HG02759 (cell line): ENCODE data around the gene EDIL3.
A peak's percentile ranks its signal among the peaks of the same experiment; 100 is the strongest.

ENCODE experiments used
- ATAC-seq: cut with Tn5 transposase; IDR thresholded peaks from one replicate; pipeline ENCODE4 v1.9.1; 2021; ENCODE audit warnings: mild to moderate bottlenecking, moderate library complexity; ENCODE audit not compliant: unreplicated experiment

Gene EDIL3

DNA sequence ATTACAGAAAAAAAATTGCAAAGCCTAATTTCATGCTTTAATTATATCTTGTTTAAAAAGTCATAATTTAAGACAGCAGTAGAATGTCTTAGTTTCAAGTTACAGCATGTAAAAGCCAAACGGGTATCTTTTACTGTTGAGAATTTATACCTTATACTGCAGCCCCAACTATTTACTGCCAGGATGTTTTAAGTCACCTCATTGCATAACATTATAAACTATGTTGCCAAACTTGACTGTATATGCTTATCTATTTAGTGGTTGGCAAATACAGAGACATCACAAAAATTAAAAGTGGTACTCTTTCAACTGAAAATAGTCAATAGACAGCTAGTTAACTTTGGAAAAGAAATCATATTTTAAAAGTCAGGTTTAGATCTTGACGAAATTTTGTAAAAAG is 119.5 kb downstream of the EDIL3 start:
- ATAC-seq = no peak

DNA sequence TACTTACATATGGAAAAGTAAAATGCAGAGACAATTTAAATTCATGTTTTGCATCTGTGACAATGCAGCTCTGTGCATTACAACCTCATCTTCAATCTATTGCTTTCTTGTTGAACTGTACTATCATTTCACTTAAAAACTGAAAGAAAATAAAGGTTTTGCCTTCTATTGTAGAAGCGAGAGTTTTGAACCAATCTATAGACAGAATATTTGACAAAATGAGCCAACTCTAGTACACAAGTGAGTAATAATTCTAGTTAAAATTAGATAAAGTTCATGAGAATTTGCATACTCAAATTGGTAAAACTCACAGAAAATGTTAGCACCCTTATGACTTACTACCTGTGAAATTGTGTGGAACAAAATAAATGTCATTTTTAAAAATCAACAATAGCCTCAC is 123.7 kb downstream of the EDIL3 start:
- ATAC-seq = no peak

DNA sequence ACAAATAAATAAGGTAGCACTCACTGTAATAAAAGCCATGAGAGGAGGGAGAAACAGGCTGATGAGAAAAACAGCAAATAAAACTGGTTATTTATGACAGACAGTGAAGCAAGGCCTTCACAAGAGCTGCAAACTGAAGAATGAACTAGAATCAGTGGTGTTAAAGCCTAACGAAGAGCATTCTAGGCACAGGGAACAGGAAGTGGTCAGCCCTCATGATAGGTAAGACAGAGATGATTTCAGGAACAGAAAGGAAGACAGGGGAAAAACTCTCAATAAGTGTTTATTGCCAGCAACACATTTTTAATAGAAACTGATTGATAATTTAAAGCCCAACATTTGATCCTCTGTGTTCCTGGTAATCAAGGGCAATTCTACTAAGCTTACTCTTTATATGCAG is 124.5 kb downstream of the EDIL3 start:
- peak; percentile 49 for ATAC-seq

DNA sequence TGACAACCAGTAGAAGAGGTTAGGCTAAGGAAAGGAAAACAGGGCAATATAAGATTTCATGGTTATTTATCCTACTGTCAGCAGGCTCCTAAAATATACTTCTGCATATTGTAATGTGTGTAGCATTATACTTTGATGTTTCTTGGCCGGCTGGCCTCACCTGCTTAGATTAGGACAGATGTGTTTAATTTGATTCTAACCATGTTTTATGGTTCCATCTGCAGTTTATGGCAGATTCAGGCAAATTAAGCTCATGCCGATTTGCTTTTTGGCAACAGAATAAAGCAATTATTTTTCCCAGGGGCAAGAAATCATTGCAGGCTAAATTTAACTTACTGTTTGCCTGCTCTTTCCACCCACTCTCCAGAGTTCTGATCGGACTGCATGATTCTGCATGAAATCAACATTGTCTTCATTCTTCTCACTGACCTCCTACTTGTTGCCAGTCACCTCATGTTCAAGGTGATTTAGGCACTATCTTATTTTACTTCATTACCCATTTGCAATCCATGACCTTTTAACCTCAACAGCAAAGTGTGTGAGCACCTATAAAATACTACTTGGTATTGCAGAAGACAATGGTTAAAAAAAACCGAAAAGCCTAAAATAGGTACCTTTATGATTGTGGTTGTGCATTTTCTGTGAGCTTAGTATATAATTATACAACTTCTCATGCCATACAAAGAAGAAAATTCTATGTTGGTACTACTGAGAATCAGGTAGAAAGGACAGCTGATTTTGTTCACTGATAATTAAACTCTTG is 125.2 kb downstream of the EDIL3 start:
- ATAC-seq = peak; percentile 10

DNA sequence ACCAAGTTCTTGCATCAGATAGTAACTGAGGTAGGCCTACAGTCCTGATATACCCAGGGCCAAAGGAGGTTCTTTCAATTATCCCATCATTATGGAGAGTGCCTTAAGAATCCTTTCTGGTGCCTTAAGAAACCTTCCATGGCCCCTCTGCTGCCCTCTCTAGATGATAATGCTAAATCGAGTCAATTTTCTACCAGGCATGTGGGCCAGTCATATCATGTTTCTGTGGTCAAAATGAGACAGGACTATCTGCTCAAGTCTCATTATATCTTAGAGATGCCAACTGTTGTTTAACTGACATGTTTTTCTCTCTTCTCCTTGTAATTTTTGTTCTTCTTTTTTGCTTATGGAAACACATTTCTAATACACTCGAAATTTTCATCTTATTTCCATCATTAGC is 127.6 kb downstream of the EDIL3 start:
- ATAC-seq = peak; percentile 50

DNA sequence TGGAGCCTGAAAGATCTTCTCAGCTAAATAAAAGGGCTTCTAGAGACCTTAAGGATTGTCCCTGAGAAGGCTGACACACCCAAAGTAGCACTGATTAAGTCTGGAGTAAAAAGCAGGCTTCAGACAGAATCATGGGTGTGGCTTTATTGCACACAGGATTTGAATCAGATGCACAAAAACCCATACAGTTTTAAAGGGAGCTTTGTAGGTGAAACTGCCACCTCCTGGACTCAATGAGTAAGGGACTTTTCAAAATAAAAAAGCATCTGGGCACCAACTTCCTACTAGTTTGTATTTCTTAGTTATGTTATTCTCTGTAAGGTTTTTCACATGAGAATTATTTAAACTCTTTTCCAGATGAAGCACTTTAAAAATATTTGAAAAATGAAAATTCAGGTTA is 129.4 kb downstream of the EDIL3 start:
- ATAC-seq = no peak

DNA sequence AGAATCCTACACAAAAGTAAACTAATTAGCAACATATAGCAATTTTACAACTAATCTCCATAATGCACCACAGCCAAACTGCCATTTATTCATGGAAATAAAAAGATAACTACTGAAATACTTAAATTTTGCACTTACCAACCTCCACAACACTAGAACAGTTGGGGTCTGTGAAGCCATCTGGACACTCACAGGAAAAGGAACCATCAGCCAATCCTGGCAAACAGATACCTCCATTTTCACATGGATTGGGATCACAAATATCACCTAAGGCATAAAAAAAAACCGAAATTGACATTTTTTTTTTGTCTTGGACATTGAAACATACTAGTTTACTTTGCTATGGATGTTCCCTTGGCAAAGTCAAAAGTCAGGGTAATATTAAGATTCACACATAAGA is 130.7 kb downstream of the EDIL3 start:
- no peak for ATAC-seq

DNA sequence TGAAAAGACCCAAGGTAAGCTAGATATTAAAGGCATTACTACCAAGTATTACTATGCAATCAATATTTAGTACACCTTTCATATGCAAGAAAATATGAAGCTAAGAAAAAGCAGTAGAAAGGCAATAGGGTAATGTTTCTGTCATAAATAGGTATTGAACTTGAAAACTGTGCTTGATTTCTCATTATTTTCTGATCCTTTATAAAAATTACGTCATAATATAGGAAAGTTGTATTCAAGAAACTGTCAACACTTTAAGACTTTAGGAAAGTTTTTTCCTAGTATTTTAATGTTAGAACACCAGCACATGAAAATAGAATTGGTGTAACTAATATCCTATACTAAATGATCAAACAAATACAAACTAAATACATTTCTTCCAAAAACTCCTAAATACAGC is 133.2 kb downstream of the EDIL3 start:
- no peak for ATAC-seq

DNA sequence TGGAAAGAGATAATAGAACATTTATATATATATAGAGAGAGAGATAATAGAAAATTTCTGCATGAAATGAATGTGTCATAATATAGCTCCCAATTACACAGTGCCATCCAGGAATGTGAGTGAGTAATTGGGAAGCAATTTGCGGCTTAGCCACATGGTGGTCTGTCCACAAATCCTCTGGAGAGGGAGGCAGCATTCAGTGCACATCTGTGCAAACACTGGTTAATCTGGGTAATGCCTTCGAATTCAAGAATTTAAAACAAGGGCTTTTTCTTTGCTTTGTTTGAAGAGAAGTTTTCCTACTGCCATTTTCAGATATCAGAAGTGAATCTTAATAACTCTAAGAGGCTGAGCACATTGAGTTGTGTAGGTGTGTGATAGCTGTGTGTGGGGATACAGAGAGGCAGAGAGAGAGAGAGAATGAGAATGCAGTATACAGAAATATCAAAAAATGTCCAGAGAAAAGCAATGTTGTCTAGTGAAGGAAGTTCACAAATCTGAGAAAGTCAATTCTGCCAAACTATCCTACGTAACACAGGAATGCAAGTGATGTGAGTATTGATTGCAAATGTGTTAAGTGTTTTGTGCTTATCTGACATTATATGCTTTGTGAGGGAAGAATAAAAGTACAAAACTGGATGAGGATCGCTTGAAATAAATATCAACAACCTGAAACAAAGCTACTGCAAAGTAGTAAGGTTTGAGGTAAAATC is 134.6 kb downstream of the EDIL3 start:
- no peak for ATAC-seq

DNA sequence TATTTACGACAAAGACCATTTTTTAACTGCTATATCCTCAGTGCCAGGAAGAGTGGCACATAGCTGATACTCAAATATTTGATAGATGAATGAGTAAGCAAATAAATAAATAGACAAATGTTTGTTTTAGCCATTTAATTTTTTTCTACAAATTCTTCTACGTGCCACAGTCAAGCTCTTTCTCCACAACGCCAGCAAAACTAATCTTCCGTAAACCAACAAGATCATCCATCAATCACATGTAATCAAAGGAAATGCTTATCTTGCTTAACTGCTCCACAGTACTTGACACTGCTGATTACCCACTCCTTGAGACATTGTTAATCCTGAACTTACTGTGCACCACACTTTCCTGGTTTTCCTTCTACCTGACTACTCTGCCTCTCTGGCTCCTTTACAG is 136.7 kb downstream of the EDIL3 start:
- no peak for ATAC-seq

DNA sequence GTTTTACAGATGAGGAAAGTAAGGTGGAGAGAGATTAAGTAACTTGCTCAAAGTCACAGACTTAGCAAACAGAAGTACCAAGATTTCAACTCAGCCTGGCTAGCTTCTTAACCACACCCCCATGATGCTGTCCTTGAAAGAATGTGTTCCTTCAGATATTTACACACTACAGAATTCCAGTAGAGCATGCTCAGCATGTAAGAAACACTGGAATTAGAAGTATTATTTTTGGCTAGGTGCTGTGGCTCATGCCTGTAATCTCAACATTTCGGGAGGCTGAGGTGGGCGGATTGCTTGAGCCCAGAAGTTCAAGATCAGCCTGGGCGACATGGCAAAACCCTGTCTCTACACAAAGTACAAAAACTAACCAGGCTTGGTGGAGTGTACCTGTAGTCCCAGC is 142.4 kb downstream of the EDIL3 start:
- ATAC-seq = no peak

DNA sequence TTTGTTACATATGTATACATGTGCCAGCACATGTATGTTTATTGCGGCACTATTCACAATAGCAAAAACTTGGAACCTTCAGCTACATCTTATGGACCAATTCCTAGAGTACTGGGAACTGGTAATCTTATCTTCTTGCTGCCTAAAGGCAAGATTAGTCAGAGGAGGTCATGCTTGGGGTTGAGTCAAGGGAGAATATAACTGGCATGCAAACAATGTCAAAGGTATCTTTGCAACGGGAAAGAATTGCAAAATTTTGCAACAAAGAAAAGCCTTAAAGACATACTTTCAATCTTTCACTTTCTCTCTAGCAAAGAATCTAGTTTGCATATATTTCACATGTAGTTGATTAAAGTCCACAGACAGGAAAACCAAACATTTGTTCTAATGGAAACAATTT is 145.2 kb downstream of the EDIL3 start:
- no peak for ATAC-seq

DNA sequence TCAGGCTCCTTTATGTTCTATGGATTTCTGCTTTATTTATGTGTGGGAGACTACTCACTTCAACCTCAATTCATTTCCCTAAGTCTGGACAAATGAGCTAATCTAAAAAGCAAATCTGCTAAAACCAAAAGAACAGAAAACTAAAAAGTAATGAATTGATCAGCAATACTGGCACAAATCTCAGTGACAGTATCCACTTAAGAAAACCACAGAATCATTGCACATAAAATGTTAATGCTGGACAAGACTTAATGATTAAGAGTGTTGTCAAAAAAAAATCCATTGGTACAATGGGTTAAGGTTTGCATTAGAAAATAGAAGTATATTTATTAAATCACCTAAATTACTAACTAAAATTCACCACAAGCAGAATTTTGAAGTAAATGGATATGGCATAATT is 147.6 kb downstream of the EDIL3 start:
- no peak for ATAC-seq

DNA sequence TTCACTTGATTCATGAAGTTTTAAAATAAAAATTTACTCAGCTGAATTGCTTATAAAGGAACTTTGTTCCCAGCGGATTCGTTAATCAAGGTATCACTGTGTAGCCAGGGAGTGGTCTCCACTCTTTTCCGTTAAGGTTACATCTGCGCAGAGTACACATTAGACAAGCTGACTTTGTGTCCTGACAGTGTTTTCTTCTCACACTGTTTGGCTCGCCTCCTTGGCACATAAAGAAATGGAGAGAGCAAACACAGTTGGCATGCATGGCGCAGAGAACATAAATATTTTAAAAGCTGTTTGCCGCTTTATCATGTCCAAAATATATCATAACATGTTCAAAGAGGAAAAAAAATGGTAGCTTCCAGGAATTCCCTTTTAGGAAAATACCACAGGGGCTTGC is 153.2 kb downstream of the EDIL3 start:
- no peak for ATAC-seq

DNA sequence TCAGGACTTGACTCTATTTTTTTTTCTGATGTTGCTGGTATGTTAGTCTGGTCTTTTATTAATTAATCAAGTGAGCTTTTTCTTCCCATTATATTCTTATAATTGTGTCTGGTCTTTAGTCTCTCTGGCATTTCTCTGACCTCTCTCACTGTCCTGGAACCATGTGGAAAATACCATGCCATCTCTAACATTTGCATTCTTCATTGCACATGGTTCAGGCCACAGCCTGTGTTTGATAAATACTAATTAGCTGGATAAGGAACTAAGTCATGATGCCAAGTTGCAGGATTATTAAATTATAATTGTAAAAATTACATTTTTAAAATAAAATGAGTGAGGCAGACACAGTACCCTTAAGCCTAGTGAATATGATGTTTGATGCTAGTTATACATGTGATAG is 155.6 kb downstream of the EDIL3 start:
- ATAC-seq = no peak

DNA sequence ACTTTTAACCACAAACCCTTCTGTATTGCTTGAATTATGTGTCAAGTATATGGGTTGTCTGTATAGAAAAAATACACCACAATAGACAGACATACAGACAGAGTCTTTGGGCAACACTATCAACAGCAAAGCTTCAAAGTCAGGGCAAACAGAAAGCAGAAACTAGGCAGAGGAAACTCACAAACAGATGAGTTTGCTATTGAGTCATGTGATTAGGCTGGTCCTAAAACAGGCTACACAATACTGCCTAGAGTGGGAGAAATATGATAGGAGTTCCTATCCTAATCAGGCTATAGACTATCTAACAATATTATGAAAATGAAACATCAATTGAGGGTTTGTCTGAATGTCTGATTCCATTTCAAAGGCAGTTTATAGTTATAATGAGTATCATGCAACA is 156.4 kb downstream of the EDIL3 start:
- ATAC-seq = no peak

DNA sequence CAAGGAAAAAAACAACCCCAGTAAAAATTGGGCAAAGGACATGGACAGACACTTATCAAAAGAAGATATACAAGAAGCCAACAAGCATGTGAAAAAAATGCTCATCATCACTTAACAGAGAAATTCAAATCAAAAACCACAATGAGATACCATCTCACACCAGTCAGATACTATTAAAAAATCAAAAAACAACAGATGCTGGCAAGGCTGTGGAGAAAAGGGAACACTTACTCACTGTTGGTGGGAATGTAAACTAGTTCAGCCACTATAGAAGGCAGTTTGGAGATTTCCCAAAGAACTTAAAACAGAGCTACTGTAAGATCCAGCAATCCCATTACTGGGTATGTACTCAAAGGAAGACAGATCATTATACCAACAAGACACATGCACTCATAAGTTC is 157.4 kb downstream of the EDIL3 start:
- no peak for ATAC-seq

DNA sequence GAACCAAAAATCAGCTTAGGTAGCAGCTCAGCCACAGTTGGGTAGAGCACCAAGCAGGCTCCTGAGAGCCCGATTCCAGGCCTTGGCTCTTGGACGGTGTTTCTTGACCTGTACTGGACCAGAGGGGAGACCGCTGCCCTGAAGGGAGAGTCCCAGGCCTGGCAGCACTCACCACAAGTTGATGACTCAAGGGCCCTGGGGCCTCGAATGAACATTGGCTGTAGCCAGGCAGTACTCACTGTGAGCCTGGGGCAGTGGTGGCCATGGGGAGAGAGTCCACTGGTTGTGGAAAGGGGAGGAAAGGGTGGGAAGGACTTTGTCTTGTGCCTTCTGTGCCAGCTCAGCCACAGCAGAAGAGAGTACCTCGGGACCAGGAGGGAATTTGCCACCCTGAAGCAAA is 166.1 kb downstream of the EDIL3 start:
- no peak for ATAC-seq

DNA sequence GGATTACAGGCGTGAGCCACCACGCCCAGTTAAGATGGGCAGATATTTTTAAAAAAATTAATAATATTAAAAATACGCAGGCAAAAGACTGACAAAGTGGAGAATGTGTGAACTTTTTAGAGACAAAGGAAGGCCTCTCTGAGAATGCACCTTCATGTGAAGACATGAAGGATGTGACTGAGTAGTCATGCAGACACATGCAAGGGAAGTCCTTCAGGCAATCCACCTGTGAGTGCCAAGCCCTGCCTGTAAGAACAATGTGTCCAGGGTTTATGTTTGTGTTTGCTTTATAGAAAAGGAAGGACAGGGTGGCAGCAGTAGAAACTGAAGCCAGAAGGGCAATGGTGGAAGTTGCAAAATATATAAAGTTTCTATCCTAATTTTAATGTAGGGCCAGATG is 169.2 kb downstream of the EDIL3 start:
- ATAC-seq = no peak

DNA sequence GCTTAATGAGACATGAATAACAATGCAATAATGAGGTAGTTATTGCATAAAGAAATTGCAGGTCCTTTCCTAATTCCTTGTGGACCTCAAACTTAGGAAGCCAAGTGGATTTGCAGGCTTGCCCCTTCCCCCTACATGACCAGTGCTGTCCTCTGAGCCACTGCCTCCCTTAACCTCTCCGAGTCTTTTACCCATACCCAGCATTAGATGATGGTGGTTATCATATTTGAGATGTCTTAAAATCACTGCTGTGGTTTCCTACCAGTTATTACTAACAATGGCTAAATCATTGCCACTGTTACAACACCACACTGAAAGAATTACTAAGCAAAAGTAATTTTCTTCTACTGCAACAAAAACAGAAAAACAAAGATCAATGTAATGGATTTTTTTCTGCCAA is 170.8 kb downstream of the EDIL3 start:
- no peak for ATAC-seq

DNA sequence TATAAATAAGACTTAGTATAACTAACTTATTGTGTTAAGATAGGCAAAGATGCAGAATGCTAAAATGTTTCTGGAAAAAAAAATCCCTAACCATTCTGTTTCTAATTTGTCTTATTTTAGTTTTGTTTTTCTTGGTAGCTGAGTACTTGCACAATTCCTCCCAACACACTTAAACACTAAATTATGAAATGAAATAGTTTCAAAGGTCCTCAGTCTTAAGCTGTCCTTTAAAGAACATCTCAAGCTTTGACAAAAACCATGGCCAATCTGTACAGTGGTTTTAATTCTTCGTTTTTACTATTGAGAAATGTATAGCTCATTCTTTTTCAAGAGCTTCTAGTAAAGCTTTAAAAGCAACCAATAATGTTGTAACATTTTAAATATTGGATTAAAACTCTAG is 171.5 kb downstream of the EDIL3 start:
- no peak for ATAC-seq

DNA sequence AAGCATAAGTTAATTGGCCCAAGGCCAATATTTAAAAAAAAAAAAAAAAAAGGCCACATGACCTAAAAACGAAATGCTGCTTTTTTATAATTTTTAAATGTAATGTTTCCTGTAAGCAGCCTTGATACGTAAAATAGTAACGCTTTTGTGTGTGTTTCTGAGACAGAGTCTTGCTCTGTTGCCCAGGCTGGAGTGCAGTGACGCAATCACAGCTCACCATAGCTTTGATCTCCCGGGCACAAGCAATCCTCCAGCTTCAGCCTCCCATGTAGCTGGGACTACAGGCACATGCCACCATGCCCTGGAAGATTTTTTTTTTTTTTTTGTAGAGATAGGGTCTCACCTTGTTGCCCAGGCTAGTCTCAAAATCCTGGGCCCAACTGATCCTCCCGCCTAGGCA is 179.9 kb downstream of the EDIL3 start:
- ATAC-seq = no peak

DNA sequence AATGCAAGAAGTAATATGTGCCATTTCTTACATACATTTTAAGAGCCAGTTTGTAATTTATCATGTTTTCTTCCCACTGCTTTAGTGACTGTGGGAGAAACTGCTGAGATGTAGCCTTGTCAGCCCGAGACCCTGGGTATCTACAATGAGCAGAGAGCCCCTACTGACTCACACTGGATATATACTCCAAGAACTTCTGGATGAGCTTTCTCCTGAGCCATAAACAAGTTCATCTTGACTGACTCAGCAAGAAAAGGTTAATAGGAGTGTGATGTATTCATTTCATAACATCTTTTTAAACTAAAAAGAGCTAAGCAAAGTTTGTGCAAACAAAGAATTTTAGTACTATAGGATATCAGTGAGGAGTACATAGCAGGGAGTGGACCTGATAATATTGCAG is 182.5 kb downstream of the EDIL3 start:
- ATAC-seq = no peak
